Measurements from ENCODE around the gene TMBIM1. TPM values are rescaled to one million over a fixed set of nuclear protein-coding genes. Genes with fewer than 3 reads are reported as not detected.

TMBIM1 gene
- total and polyA plus RNA-seq, 9 of the 15 experiments (the other 6 are each of a cell fraction or from before 2014, with no cell fraction given): 14.2 to 105 (median 47.0) TPM

DNA sequence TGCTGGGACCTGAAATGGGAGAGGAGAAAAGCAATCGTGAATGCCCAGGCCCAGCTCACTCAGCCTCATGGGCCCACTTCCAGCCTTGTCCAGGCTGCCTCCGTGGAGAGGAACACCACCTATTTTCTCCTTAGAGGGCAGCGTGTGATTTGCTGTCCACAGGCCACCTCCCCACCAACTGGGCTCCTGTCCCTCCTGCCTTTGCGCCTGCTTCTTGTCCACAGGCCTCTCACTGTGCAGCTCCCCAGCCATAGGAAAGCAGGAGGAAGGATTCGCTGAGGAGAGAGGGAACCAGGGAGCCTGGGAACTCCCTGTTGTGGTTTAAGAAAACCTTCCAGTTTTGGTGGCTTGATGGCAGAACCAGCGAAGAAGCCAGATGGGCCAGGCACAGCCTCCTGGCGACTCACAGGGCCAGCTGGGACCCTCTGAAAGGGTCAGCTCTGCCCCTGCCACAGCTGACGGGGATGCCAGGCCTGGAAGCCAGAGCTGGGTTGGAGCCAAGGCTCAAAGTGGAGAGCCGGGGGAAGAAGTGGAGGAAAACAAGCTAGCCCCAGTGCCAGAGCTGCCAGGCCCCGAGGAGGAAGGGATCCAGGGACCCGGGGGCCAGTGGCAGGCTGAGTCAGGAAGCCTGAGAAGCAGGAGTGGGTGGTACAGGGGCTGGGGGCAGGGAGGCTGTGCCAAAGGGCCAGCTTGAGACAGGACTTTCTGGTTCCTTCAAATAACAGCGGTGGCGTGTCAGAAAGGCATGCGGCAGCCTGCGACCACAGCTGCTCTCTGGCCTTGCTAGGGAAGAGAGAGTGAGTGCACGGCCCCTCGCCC, 9.9 kb downstream of the TMBIM1 start:
- H3K4me1 ChIP-seq (replicated peaks in 1 of 2; ENCODE audit: control insufficient read depth in 2 of 2, insufficient read depth in 2 of 2, low read length in 2 of 2): peaks cover 23 to 39% of the 10 kb centered on the region in 2 experiments
- BruUV-seq (replicated peaks): no TSS peak
- in situ Hi-C loops (cut with MboI): no loop called here

GRCh38 chr2:218281449-218281848, 10.9 kb downstream of the TMBIM1 start:
- ChIA-PET POLR2A (interaction anchor here (0.9 kb wide), 1 partner anchor 580 kb away, joined by 3 read pairs; no protein-coding TSS in a partner anchor), CTCF (ENCODE audit: low intra/inter-chr PET ratio) (no interaction called here)
- peaks cover 93% of the 10 kb centered on the region for H3K36me3 ChIP-seq (ENCODE audit: control insufficient read depth, insufficient read depth, low read length)
- FAIRE-seq (no peak), DNase-seq (ENCODE audit: extremely low read depth in 1 of 4, low spot score in 3 of 4) (no peak), ATAC-seq (no peak)
- no peaks in the 10 kb centered on the region for H3K27me3 ChIP-seq (ENCODE audit: control insufficient read depth in 2 of 2, insufficient read depth in 2 of 2, low read length in 2 of 2)
- H3K9me3 ChIP-seq (replicated peaks; ENCODE audit: control insufficient read depth, insufficient read depth, low read depth, low read length): no peaks in the 10 kb centered on the region
- no TSS peak for BruUV-seq (replicated peaks)
- no peak overlapping the region for H2AFZ ChIP-seq (ENCODE audit: low read depth, low read length)
- H3K9me1 ChIP-seq (ENCODE audit: control insufficient read depth, insufficient read depth, low read length): no peaks in the 10 kb centered on the region
- peaks cover 22 to 32% of the 10 kb centered on the region in 2 experiments for H3K4me1 ChIP-seq (replicated peaks in 1 of 2; ENCODE audit: control insufficient read depth in 2 of 2, insufficient read depth in 2 of 2, low read length in 2 of 2)
- H3K9ac ChIP-seq (ENCODE audit: insufficient read depth in 1 of 2, low read depth in 2 of 2, low read length in 2 of 2): no peak overlapping the region
- peaks cover 50% of the 10 kb centered on the region for H3K79me2 ChIP-seq (ENCODE audit: control insufficient read depth, insufficient read depth, low read length)
- H3K4me2 ChIP-seq (ENCODE audit: insufficient read depth, low read length): no peak overlapping the region
- H3K27ac ChIP-seq (ENCODE audit: extremely low read depth, low read depth, low read length): no peak overlapping the region
- intact Hi-C loops (cut with micrococcal nuclease): no loop called here
- H3K4me3 ChIP-seq: no peak overlapping the region
- in situ Hi-C loops (cut with MboI): no loop called here
- WGBS (ENCODE audit: insufficient coverage, low coverage, missing lambda C conversion rate): 76% methylated on average over 3 of the region's 3 CpGs
- H4K20me1 ChIP-seq (replicated peaks; ENCODE audit: control insufficient read depth, insufficient read depth, low read length): peaks cover 5% of the 10 kb centered on the region; the same call in 1 of the 2 replicates
- TF ChIP-seq GABPB2 (CRISPR knock-in tag; conservative IDR thresholded peaks at IDR 0.05): no peak
- no peak for TF ChIP-seq DDX20 (tag; IDR thresholded peaks at IDR 0.05; ENCODE audit: low read depth)
- no peak for TF ChIP-seq KLF6 (CRISPR knock-in tag; IDR thresholded peaks at IDR 0.05; ENCODE audit: borderline replicate concordance)
- no peak for TF ChIP-seq CBX2 (IDR thresholded peaks at IDR 0.05; ENCODE audit: insufficient read depth, low read length, poor library complexity, severe bottlenecking)
- no peak for TF ChIP-seq POLR3G (IDR thresholded peaks at IDR 0.05; ENCODE audit: extremely low read depth, insufficient read length, insufficient replicate concordance)
- no peak for TF ChIP-seq SNIP1 (IDR thresholded peaks at IDR 0.05; ENCODE audit: low read depth)
- no peak for TF ChIP-seq HNRNPK (IDR thresholded peaks at IDR 0.05; ENCODE audit: low read depth, low read length, poor library complexity, severe bottlenecking)
- TF ChIP-seq ARID2 (IDR thresholded peaks at IDR 0.05): no peak
- no peak for TF ChIP-seq ZFPM2 (CRISPR knock-in tag; IDR thresholded peaks at IDR 0.05)
- TF ChIP-seq MLX (CRISPR knock-in tag; conservative IDR thresholded peaks at IDR 0.05): no peak
- no peak for TF ChIP-seq BACH1 (tag; IDR thresholded peaks at IDR 0.05)

More for the DNA sequence above, 9.9 kb downstream of the TMBIM1 start:
- Histone ChIP-seq H3K9ac (ENCODE audit: insufficient read depth in 1 of 2, low read depth in 2 of 2, low read length in 2 of 2) (peak overlapping the region in 1 of 2 experiments; percentile 52; a peak in 1 of 4 replicates), H4K20me1 (replicated peaks; ENCODE audit: control insufficient read depth, insufficient read depth, low read length) (peaks cover 11% of the 10 kb centered on the region), H3K36me3 (ENCODE audit: control insufficient read depth, insufficient read depth, low read length) (peaks cover 83% of the 10 kb centered on the region), H3K27me3 (ENCODE audit: control insufficient read depth in 2 of 2, insufficient read depth in 2 of 2, low read length in 2 of 2) (no peaks in the 10 kb centered on the region), H3K27ac (ENCODE audit: extremely low read depth, low read depth, low read length) (no peak overlapping the region), H3K9me3 (replicated peaks; ENCODE audit: control insufficient read depth, insufficient read depth, low read depth, low read length) (no peaks in the 10 kb centered on the region), H3K79me2 (ENCODE audit: control insufficient read depth, insufficient read depth, low read length) (peaks cover 60% of the 10 kb centered on the region), H3K4me3 (no peak overlapping the region), H3K9me1 (ENCODE audit: control insufficient read depth, insufficient read depth, low read length) (no peaks in the 10 kb centered on the region), H2AFZ (ENCODE audit: low read depth, low read length) (no peak overlapping the region), H3K4me2 (ENCODE audit: insufficient read depth, low read length) (no peak overlapping the region)
- TF ChIP-seq POLR2G (IDR thresholded peaks at IDR 0.05; ENCODE audit: low read depth, low read length) (0 out of 2 replicates have a peak, but pooled peaks have one; percentile 37), EP300 (IDR thresholded peaks at IDR 0.05; ENCODE audit: low read length) (no peak), HNRNPUL1 (IDR thresholded peaks at IDR 0.05; ENCODE audit: low read length) (no peak), FOXK2 (conservative IDR thresholded peaks at IDR 0.05 in 1 of 2, IDR thresholded peaks at IDR 0.05 in 1 of 2; ENCODE audit: low read depth in 2 of 2) (no peak), BCOR (IDR thresholded peaks at IDR 0.05) (no peak)
- TF ChIP-seq, protein P1, sequence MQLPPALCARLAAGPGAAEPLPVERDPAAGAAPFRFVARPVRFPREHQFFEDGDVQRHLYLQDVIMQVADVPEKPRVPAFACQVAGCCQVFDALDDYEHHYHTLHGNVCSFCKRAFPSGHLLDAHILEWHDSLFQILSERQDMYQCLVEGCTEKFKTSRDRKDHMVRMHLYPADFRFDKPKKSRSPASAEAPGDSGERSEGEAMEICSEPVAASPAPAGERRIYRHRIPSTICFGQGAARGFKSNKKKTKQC (CRISPR knock-in tag; IDR thresholded peaks at IDR 0.05): no peak
- 97% methylated on average over 13 of the region's 17 CpGs for WGBS (ENCODE audit: insufficient coverage, low coverage, missing lambda C conversion rate)
- CTCF ChIA-PET (ENCODE audit: low intra/inter-chr PET ratio): no interaction called here
- ATAC-seq (no peak), DNase-seq (ENCODE audit: extremely low read depth in 1 of 4, low spot score in 3 of 4) (no peak), FAIRE-seq (no peak)
- intact Hi-C loops (cut with micrococcal nuclease): no loop called here
- POLR2A ChIA-PET: interaction anchor here (1.0 kb wide), 1 partner anchor 11 kb away, joined by 3 read pairs; no protein-coding TSS in a partner anchor
